Rectal smooth muscle tissue (tissue), 1 donor: ENCODE results near the gene FYN.

ENCODE experiments used
- H3K27ac ChIP-seq: one replicate; pipeline ENCODE4 v1.7.0; 2013; ENCODE audit warnings: low read depth, low read length, inconsistent platforms
- H3K27me3 ChIP-seq: one replicate; pipeline ENCODE4 v1.7.0; 2013; ENCODE audit warnings: low read length; ENCODE audit not compliant: control insufficient read depth, insufficient read depth
- H3K36me3 ChIP-seq: one replicate; pipeline ENCODE4 v1.7.0; 2013; ENCODE audit warnings: low read length; ENCODE audit not compliant: control insufficient read depth, insufficient read depth
- H3K4me1 ChIP-seq: one replicate; pipeline ENCODE4 v1.7.0; 2013; ENCODE audit warnings: low read length; ENCODE audit not compliant: control insufficient read depth, insufficient read depth
- H3K4me3 ChIP-seq: one replicate; pipeline ENCODE4 v1.7.0; 2013; ENCODE audit warnings: low read length
- H3K9ac ChIP-seq: one replicate; pipeline ENCODE4 v1.7.0; 2013; ENCODE audit warnings: low read length

FYN gene

GRCh38 chr6:111782192-111782809 is 91.0 kb downstream of the FYN start:
- H3K27ac ChIP-seq, result no peak overlapping the region

DNA sequence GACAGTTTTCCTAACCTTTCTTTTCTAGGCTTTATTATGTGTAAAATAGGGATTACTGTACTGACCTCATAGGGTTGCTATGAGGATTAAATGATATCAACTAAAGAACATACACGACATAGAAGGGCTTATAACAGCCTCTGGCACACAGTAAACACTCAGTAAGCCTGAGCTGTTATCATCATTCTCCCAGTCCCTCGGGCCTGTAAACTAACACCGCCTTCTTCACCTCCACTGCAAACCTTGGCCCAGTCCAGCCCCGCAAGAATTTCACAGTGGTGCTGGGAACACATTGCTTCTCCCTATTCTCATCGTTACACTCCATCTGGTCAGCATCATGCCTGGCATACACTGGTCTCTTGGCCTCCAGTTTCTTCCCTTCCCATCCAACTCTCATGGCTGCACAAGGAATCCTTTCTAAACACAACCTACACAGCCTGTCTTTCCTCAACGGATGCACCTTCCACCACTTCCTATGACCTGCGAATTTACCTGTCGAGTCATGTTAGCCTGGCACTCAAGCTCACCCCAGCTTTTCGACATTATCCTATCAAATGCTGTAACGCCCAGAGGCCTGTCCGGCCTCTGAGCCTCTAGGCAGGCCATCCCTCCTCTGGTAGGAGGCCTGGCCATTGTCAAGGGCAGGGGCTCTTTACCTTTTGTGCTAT is 92.1 kb downstream of the FYN start:
- H3K4me3 ChIP-seq, result no peak overlapping the region
- H3K9ac ChIP-seq, result no peak overlapping the region
- H3K27ac ChIP-seq, result peak overlapping the region; percentile 24
- peaks cover 11% of the 10 kb centered on the region for H3K4me1 ChIP-seq
- H3K27me3 ChIP-seq, result no peaks in the 10 kb centered on the region
- no peaks in the 10 kb centered on the region for H3K36me3 ChIP-seq

More at GRCh38 chr6:111782192-111782809, 91.0 kb downstream of the FYN start:
- peaks cover 11% of the 10 kb centered on the region for H3K4me1 ChIP-seq
- H3K4me3 ChIP-seq, result no peak overlapping the region
- H3K36me3 ChIP-seq, result no peaks in the 10 kb centered on the region
- H3K27me3 ChIP-seq, result no peaks in the 10 kb centered on the region
- no peak overlapping the region for H3K9ac ChIP-seq

DNA sequence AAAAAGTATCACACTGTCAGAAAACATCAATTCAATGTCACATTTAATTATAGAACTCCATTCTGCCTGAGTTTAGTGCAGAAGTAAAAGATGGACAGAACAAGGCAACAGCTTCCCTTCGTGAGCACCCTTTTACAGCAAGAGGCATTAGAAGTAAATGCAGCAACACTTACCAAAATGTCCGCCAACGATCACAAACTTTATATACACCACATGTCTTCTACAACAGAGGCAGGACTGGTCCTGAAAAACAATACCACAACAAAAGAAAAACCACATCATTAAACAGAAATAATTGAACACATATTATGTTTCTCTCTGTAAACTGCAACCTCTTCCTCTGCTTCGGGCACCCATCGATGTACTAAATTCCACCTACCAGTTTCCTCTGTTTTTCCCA is 92.9 kb downstream of the FYN start:
- peaks cover 11% of the 10 kb centered on the region for H3K4me1 ChIP-seq
- no peak overlapping the region for H3K9ac ChIP-seq
- H3K27ac ChIP-seq, result no peak overlapping the region

DNA sequence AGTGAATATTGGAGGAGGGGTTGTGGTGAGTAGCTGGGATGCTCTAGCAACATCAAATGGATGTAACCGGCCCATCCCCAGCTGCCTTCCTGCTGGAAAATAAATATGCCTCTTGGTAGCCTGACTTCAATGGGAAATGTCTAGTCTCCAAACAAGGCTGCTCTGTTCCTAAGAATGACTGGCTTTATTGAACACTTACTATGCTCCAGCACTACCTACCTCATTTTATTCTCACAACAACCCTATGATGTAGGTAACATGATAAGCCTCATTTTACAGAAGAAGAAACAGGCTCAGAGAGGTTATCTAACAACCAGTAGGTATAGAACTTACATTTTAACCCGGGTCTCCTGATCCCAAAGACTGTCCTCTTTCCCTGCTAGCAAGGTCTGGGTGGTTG is 93.6 kb downstream of the FYN start:
- Histone ChIP-seq H3K27ac (no peak overlapping the region), H3K9ac (no peak overlapping the region), H3K27me3 (no peaks in the 10 kb centered on the region), H3K4me1 (peaks cover 11% of the 10 kb centered on the region), H3K36me3 (no peaks in the 10 kb centered on the region), H3K4me3 (no peak overlapping the region)

More for the DNA sequence above, 92.9 kb downstream of the FYN start:
- Histone ChIP-seq H3K4me3 (no peak overlapping the region), H3K27me3 (no peaks in the 10 kb centered on the region), H3K36me3 (no peaks in the 10 kb centered on the region)

DNA sequence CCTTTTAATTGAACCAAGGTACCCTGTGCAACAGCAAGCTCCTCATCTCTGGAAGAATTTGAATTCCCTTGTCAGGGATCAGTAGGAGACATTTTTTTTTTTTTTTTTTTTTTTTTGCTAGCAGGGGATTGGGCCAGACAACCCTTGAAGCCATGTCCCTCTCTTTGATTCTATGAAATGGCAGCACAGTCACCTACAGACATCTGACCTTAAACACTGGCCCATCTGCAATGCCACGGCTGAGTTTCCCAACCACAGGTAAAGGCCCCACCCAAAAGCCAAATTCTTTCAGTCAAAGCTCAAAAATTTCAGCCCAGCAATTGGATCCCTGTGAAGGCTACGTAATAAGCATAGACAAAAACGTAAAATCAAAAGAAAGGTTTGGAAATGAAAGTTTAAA is 94.2 kb downstream of the FYN start:
- H3K27ac ChIP-seq, result no peak overlapping the region

GRCh38 chr6:111777357-111777756 is 95.9 kb downstream of the FYN start:
- Histone ChIP-seq H3K4me1 (peaks cover 3% of the 10 kb centered on the region), H3K27ac (no peak overlapping the region), H3K9ac (no peak overlapping the region), H3K4me3 (no peak overlapping the region), H3K27me3 (no peaks in the 10 kb centered on the region), H3K36me3 (no peaks in the 10 kb centered on the region)

More for the DNA sequence above, 94.2 kb downstream of the FYN start:
- H3K4me3 ChIP-seq, result no peak overlapping the region
- H3K4me1 ChIP-seq, result peaks cover 8% of the 10 kb centered on the region
- H3K36me3 ChIP-seq, result no peaks in the 10 kb centered on the region
- no peaks in the 10 kb centered on the region for H3K27me3 ChIP-seq
- H3K9ac ChIP-seq, result no peak overlapping the region

GRCh38 chr6:111776236-111777221 is 96.7 kb downstream of the FYN start:
- no peak overlapping the region for H3K4me3 ChIP-seq
- H3K4me1 ChIP-seq, result peaks cover 3% of the 10 kb centered on the region
- H3K9ac ChIP-seq, result no peak overlapping the region
- H3K27me3 ChIP-seq, result no peaks in the 10 kb centered on the region
- no peak overlapping the region for H3K27ac ChIP-seq
- H3K36me3 ChIP-seq, result no peaks in the 10 kb centered on the region

DNA sequence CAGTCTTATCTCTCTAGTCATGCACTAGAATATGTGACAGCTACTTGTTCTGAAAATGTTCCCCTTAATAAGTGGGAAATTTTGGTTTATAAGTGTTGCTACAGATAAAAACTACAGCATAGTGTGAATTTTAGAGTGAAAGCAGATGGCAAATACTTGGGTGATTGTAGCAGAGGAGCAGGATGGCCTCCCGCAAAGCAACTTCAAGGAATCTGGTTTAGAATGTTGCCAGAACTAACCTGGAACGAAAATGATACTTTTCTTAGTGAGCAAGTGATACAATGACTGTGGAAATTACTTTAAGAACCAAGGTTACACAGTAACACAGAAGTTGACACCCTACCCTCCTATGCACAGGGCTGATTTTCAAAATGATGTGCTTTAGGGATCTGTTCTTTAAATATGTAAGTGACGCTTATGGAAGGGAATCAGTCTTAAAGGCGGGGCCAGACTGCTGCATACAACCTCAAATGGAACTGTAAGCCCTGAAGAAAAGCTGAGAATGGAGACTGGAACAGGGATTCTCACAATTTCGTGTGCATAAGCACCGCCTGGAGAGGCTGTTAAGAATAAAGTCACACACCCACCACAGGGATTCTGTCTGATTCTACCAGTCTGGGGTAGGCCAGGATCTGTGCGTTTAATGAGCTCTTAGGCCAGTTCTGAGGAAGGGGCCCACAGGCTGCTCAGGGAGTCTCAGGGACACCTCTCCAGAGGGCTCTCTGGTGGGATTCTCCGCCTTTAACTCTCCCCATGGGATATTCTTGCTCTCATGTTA is 97.9 kb downstream of the FYN start:
- H3K36me3 ChIP-seq, result no peaks in the 10 kb centered on the region
- no peaks in the 10 kb centered on the region for H3K4me1 ChIP-seq
- H3K27ac ChIP-seq, result no peak overlapping the region
- H3K27me3 ChIP-seq, result no peaks in the 10 kb centered on the region
- no peak overlapping the region for H3K4me3 ChIP-seq
- no peak overlapping the region for H3K9ac ChIP-seq

DNA sequence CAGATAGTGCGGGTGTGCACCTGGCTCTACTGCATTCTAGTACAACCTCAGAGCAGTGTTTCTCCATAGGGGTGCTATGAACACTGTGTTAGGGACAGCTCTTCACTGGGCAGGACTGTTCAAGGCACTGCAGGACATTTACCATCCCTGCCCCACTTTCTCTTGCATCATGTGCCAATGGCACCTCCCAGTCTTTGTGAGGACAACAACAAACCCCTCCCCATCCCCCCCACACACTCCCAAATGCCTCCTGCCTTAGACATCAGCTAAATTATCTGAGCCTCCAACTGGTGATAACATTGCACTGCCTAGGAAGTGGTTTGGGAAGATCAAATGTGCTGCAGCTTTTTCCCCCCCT is 98.9 kb downstream of the FYN start:
- H3K27ac ChIP-seq, result no peak overlapping the region
- no peaks in the 10 kb centered on the region for H3K27me3 ChIP-seq
- H3K4me3 ChIP-seq, result no peak overlapping the region
- H3K9ac ChIP-seq, result no peak overlapping the region
- no peaks in the 10 kb centered on the region for H3K4me1 ChIP-seq
- no peaks in the 10 kb centered on the region for H3K36me3 ChIP-seq

DNA sequence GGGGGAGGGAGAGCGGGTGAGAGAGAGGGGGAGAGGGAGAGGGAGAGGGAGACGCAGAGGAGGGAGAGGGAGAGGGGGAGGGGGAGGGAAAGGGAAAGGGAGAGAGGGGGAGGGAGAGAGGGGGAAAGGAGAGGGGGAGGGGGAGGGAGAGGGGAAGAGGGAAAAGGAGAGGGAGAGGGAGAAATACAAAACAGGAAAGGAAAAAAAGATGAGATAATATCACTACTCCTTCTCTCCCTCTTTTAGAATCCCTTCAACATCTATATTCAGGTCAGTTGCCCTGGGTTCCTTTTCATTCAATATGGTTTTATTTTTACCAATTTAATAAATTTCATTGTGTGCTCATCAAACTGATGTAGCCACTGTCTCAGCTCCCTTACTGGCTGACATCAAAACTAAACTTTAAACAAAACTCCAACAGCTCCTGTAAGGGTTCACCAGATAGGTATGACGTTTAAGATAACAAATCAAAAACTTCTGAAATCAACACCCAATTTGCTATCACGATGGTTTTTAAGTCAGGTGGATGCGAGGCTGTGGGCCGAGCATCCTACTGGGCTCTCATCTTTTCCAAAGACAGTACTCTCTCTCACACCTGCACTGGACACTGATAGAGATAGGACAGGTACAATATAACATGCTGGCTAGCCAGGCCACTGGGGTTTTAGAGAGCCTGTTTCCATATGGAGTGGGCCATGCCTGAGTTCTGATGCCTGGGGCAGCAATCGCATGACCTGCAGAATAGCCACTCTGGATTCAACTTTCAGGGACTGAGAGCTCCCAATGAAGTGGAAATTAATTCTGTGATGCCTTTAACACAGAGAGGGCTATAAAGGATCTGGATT is 99.5 kb downstream of the FYN start:
- Histone ChIP-seq H3K4me3 (no peak overlapping the region), H3K9ac (no peak overlapping the region), H3K36me3 (no peaks in the 10 kb centered on the region), H3K4me1 (no peaks in the 10 kb centered on the region), H3K27me3 (no peaks in the 10 kb centered on the region), H3K27ac (no peak overlapping the region)

- H3K4me3 ChIP-seq, result no peak overlapping the region
- no peaks in the 10 kb centered on the region for H3K36me3 ChIP-seq
- H3K4me1 ChIP-seq, result no peaks in the 10 kb centered on the region
- H3K9ac ChIP-seq, result no peak overlapping the region
- no peak overlapping the region for H3K27ac ChIP-seq
- H3K27me3 ChIP-seq, result no peaks in the 10 kb centered on the region
Observed at GRCh38 chr6:111772381-111772780, 100.9 kb downstream of the FYN start.
